Endothelial cell of umbilical vein (primary cell): ENCODE data around the gene ANKRD13B. TPM values are rescaled to one million over a fixed set of nuclear protein-coding genes. Genes with fewer than 3 reads are reported as not detected.

Experiments
- BruUV-seq: library from RNA; stranded (reverse); fragments of 400-500 nt; replicated peaks from 2 replicates; lab custom pipeline; 2021; lab: Mats Ljungman, UMichigan
- CTCF ChIA-PET: fragments of 300-600, 350-600 bp; sonication (Branson Sonifier 250); formaldehyde crosslinking; loops from one replicate; lab custom pipeline; 2021; ENCODE audit warnings: antibody characterized with exemption, inconsistent platforms; lab: Charles Lee
- POLR2A ChIA-PET: fragments of 300-600, 350-600 bp; sonication (Branson Sonifier 250); formaldehyde crosslinking; loops from one replicate; lab custom pipeline; 2021; ENCODE audit warnings: antibody characterized with exemption, inconsistent platforms; lab: Charles Lee
- DNase-seq: peaks from one replicate; pipeline ENCODE4 v3.0.0-alpha.2; 2011; ENCODE audit warnings: low read depth, low spot score
- FAIRE-seq: peaks from 2 replicates; lab custom pipeline; 2011; peaks lifted over from hg19 to GRCh38; lab: Jason Lieb, UNC
- H2AFZ ChIP-seq: 2 replicates; pipeline ENCODE4 v1.6.0; 2012; ENCODE audit warnings: low read depth, low read length, control low read depth, inconsistent platforms
- H3K27ac ChIP-seq: 2 replicates; pipeline ENCODE4 v1.5.1; 2011; ENCODE audit warnings: low read depth, mild to moderate bottlenecking, control low read depth, low read length, moderate library complexity; ENCODE audit not compliant: insufficient read depth
- H3K27me3 ChIP-seq, 2 experiments: 2 replicates each; pipeline versions ENCODE4 v1.6.0 to v1.6.1; 2011; ENCODE audit warnings: low read length in 2 of 2, mixed read lengths in 1 of 2; ENCODE audit not compliant: control insufficient read depth in 2 of 2, insufficient read depth in 2 of 2
- H3K36me3 ChIP-seq, 2 experiments: 2 replicates in 1 of 2; 3 replicates in 1 of 2; pipeline ENCODE4 v1.5.1; 2011; ENCODE audit warnings: low read length in 2 of 2, mild to moderate bottlenecking in 1 of 2, moderate library complexity in 1 of 2; ENCODE audit not compliant: control insufficient read depth in 2 of 2, insufficient read depth in 2 of 2; ENCODE audit errors: extremely low read depth in 1 of 2
- H3K4me1 ChIP-seq: 3 replicates; pipeline ENCODE4 v1.5.1; 2011; ENCODE audit warnings: mild to moderate bottlenecking, low read length; ENCODE audit not compliant: control insufficient read depth, insufficient read depth; ENCODE audit errors: extremely low read depth
- H3K4me2 ChIP-seq: 2 replicates; pipeline ENCODE4 v1.6.1; 2011; ENCODE audit warnings: low read length, control low read depth, mixed read lengths; ENCODE audit not compliant: insufficient read depth
- H3K4me3 ChIP-seq, 3 experiments: fragments of 200-600 bp in 1 of 3; sonication (generic), shearing (Covaris generic) in 1 of 3; replicated peaks in 1 of 3; 2 replicates each; pipeline ENCODE4 v1.5.1; 2011 to 2016; ENCODE audit warnings: control low read depth in 3 of 3, low read length in 3 of 3, mild to moderate bottlenecking in 2 of 3, inconsistent platforms in 1 of 3, low read depth in 1 of 3, moderate library complexity in 1 of 3; ENCODE audit not compliant: insufficient read depth in 1 of 3
- H3K79me2 ChIP-seq: 2 replicates; pipeline ENCODE4 v1.6.0; 2012; ENCODE audit warnings: low read length, inconsistent platforms; ENCODE audit not compliant: control insufficient read depth, insufficient read depth
- H3K9ac ChIP-seq: replicated peaks from 2 replicates; pipeline ENCODE3; 2011; ENCODE audit warnings: low read length, control low read depth; ENCODE audit not compliant: insufficient read depth; ENCODE audit errors: extremely low read depth
- H3K9me1 ChIP-seq: replicated peaks from 3 replicates; pipeline ENCODE4 v1.6.0; 2011; ENCODE audit warnings: mild to moderate bottlenecking, low read length; ENCODE audit not compliant: control insufficient read depth, insufficient read depth; ENCODE audit errors: extremely low read depth
- H3K9me3 ChIP-seq: replicated peaks from 2 replicates; pipeline ENCODE4 v1.5.1; 2012; ENCODE audit warnings: low read length, inconsistent platforms; ENCODE audit not compliant: control insufficient read depth, insufficient read depth
- H4K20me1 ChIP-seq: replicated peaks from 2 replicates; pipeline ENCODE3; 2011; ENCODE audit warnings: mild to moderate bottlenecking, low read length; ENCODE audit not compliant: control insufficient read depth, insufficient read depth; ENCODE audit errors: extremely low read depth
- POLR2AphosphoS5 ChIP-seq: IDR thresholded peaks from 2 replicates; pipeline ENCODE4 v1.6.1; 2012; ENCODE audit warnings: low read depth, mild to moderate bottlenecking, control low read depth, low read length, moderate library complexity; ENCODE audit not compliant: insufficient read depth
- dilution Hi-C: fragments of 300-500 bp; cut with MboI; formaldehyde crosslinking; loops from one replicate; pipeline ENCODE4 v1.15.0; 2019; ENCODE audit warnings: low sequenced_read_pairs; ENCODE audit not compliant: extremely low pct_ligation_motif_present
- intact Hi-C: fragments of 100-400 bp; cut with micrococcal nuclease; formaldehyde crosslinking; loops from one replicate; pipeline ENCODE4 v1.10.0; 2022
- polyA plus RNA-seq, 4 experiments: library from polyadenylated mRNA; depleted of rRNA in 3 of 4; stranded (reverse) in 3 of 4; unstranded in 1 of 4; fragments of >200 nt; gene quantifications; 2 replicates each; pipeline versions ENCODE4 v1.2.1 to v1.2.3, GENCODE V29; 2011 to 2012; ENCODE audit warnings: missing spikeins in 1 of 4
- total RNA-seq: library from RNA; stranded (reverse); gene quantifications from 2 replicates; pipeline ENCODE4 v1.2.3, GENCODE V29; 2021
- TF ChIP-seq, protein P1 (sequence below), 2 donors: IDR thresholded peaks; 1 replicate in 1 of 2; 2 replicates in 1 of 2; pipeline ENCODE4 v1.5.1; 2011; ENCODE audit warnings: low read length in 2 of 2, mild to moderate bottlenecking in 2 of 2, moderate library complexity in 2 of 2, control low read depth in 1 of 2, inconsistent platforms in 1 of 2, low read depth in 1 of 2; ENCODE audit not compliant: insufficient read depth in 1 of 2; ENCODE audit errors: extremely low read depth in 1 of 2

Gene ANKRD13B
- total and polyA plus RNA-seq, 2 donors (not counting 3 experiments of a cell fraction or from before 2014, with no cell fraction given): 21.1 to 23.2 TPM

DNA sequence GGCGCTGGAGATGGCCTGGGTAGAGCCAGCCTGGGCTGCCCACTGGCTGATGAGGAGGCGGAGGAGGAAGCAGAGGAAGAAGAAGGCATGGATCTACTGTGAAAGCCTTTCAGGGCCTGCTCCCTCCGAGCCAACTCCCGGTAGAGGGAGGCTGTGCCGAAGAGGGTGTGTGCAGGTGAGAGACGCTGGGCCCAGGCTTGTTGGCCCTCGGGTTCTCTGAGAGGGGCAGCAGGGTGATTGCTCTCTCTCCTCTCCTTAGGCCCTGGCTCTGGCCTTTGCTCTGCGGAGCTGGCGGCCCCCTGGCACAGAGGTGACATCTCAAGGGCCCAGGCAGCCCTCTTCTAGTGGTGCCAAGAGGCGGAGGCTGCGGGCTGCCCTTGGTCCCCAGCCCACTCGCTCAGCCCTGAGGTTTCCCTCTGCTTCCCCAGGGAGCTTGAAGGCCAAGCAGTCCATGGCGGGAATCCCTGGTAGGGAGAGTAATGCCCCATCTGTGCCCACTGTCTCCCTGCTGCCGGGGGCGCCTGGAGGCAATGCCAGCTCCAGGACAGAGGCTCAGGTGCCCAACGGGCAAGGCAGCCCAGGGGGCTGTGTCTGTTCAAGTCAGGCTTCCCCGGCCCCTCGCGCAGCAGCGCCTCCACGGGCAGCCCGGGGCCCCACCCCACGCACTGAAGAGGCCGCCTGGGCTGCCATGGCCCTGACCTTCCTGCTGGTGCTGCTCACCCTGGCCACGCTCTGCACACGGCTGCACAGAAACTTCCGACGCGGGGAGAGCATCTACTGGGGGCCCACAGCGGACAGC lies 20.9 kb upstream of the ANKRD13B start:
- no peak for FAIRE-seq
- Histone ChIP-seq H3K9me1 (no peaks in the 10 kb centered on the region), H3K4me1 (peaks cover 18% of the 10 kb centered on the region), H3K36me3 (peaks cover 5 to 35% of the 10 kb centered on the region in 2 experiments), H3K9ac (no peak overlapping the region), H3K27me3 (no peaks in the 10 kb centered on the region), H2AFZ (no peak overlapping the region), H3K4me2 (no peak overlapping the region), H3K79me2 (no peaks in the 10 kb centered on the region), H3K27ac (no peak overlapping the region), H3K9me3 (no peaks in the 10 kb centered on the region), H4K20me1 (no peaks in the 10 kb centered on the region), H3K4me3 (peak overlapping the region in 1 of 3 experiments; percentile 19)
- no TSS peak for BruUV-seq
- DNase-seq: no peak
- dilution Hi-C loops (no loop called here), intact Hi-C loops (no loop called here)
- ChIA-PET CTCF (interaction anchor here (0.6 to 8.8 kb wide), 11 partner anchors 8 to 448 kb away, joined by 3 to 105 read pairs (median 5); partner anchors contain the start of gene ANKRD13B), POLR2A (no interaction called here)
- TF ChIP-seq, protein P1, sequence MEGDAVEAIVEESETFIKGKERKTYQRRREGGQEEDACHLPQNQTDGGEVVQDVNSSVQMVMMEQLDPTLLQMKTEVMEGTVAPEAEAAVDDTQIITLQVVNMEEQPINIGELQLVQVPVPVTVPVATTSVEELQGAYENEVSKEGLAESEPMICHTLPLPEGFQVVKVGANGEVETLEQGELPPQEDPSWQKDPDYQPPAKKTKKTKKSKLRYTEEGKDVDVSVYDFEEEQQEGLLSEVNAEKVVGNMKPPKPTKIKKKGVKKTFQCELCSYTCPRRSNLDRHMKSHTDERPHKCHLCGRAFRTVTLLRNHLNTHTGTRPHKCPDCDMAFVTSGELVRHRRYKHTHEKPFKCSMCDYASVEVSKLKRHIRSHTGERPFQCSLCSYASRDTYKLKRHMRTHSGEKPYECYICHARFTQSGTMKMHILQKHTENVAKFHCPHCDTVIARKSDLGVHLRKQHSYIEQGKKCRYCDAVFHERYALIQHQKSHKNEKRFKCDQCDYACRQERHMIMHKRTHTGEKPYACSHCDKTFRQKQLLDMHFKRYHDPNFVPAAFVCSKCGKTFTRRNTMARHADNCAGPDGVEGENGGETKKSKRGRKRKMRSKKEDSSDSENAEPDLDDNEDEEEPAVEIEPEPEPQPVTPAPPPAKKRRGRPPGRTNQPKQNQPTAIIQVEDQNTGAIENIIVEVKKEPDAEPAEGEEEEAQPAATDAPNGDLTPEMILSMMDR (IDR thresholded peaks at IDR 0.05; ENCODE audit: extremely low read depth in 1 of 2, insufficient read depth in 1 of 2, low read depth in 1 of 2, low read length in 2 of 2): no peak
- TF ChIP-seq POLR2AphosphoS5: no peak
